Measurements from ENCODE around the gene PGAM2. TPM values are rescaled to one million over a fixed set of nuclear protein-coding genes. Genes with fewer than 3 reads are reported as not detected.
A peak's percentile ranks its signal among the peaks of the same experiment; 100 is the strongest.

Gene PGAM2
- total RNA-seq, 4 donors from 2014 or later: 0.57 to 1.6 (median 1.3) TPM; not detected in 1

- no peaks in the 10 kb centered on the region for H3K27me3 ChIP-seq
- peak overlapping the region; percentile 76 to 88 (median 86) for H3K27ac ChIP-seq
- no peaks in the 10 kb centered on the region for H3K9me3 ChIP-seq
- TF ChIP-seq, protein P1, sequence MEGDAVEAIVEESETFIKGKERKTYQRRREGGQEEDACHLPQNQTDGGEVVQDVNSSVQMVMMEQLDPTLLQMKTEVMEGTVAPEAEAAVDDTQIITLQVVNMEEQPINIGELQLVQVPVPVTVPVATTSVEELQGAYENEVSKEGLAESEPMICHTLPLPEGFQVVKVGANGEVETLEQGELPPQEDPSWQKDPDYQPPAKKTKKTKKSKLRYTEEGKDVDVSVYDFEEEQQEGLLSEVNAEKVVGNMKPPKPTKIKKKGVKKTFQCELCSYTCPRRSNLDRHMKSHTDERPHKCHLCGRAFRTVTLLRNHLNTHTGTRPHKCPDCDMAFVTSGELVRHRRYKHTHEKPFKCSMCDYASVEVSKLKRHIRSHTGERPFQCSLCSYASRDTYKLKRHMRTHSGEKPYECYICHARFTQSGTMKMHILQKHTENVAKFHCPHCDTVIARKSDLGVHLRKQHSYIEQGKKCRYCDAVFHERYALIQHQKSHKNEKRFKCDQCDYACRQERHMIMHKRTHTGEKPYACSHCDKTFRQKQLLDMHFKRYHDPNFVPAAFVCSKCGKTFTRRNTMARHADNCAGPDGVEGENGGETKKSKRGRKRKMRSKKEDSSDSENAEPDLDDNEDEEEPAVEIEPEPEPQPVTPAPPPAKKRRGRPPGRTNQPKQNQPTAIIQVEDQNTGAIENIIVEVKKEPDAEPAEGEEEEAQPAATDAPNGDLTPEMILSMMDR (IDR thresholded peaks at IDR 0.05): peak in 5 of 6 experiments; percentile 41 to 78 (median 61)
- TF ChIP-seq POLR2A (IDR thresholded peaks at IDR 0.05): no peak
- 27 to 31% methylated on average over 7 to 10 of the region's 12 CpGs for WGBS, 2 donors
- H3K4me3 ChIP-seq: peak overlapping the region in 1 of 4 donors; percentile 41
- peaks cover 35 to 77% (median 40%) of the 10 kb centered on the region in 3 donors for H3K4me1 ChIP-seq
- DNase-seq: no peak
- intact Hi-C loops (cut with DNase I): no loop called here
- H3K36me3 ChIP-seq: peaks cover 16 to 54% (median 17%) of the 10 kb centered on the region in 3 donors
These were observed 7.2 kb upstream of the PGAM2 start for GRCh38 chr7:44072364-44073231.

- intact Hi-C loops (cut with DNase I): no loop called here
- 39 to 52% methylated on average over 7 to 9 of the region's 9 CpGs for WGBS, 2 donors
- DNase-seq: no peak
- TF ChIP-seq POLR2A (IDR thresholded peaks at IDR 0.05): no peak
- TF ChIP-seq, protein P1 (IDR thresholded peaks at IDR 0.05): no peak
- peaks cover 35 to 69% (median 40%) of the 10 kb centered on the region in 3 donors for H3K4me1 ChIP-seq
- peaks cover 9 to 46% (median 14%) of the 10 kb centered on the region in 3 donors for H3K36me3 ChIP-seq
- H3K9me3 ChIP-seq: no peaks in the 10 kb centered on the region
- H3K4me3 ChIP-seq: no peak overlapping the region
- H3K27me3 ChIP-seq: no peaks in the 10 kb centered on the region
- H3K27ac ChIP-seq: peak overlapping the region; percentile 76 to 88 (median 86)
These were observed 6.5 kb upstream of the PGAM2 start for GRCh38 chr7:44071726-44072363.

- Histone ChIP-seq H3K9me3 (no peaks in the 10 kb centered on the region), H3K27ac (no peak overlapping the region), H3K4me1 (peaks cover 29 to 67% (median 44%) of the 10 kb centered on the region in 3 donors), H3K4me3 (no peak overlapping the region), H3K36me3 (peaks cover 0 to 8% (median 1%) of the 10 kb centered on the region in 3 donors), H3K27me3 (no peaks in the 10 kb centered on the region)
- TF ChIP-seq, protein P1 (IDR thresholded peaks at IDR 0.05): no peak
- peak in 1 of 4 donors; percentile 11 for TF ChIP-seq POLR2A (IDR thresholded peaks at IDR 0.05)
- intact Hi-C loops (cut with DNase I): no loop called here
- DNase-seq: no peak
- WGBS, 2 donors: 52 to 64% methylated on average over 6 to 7 of the region's 7 CpGs
These were observed 2.7 kb upstream of the PGAM2 start for GRCh38 chr7:44068054-44068453.

DNA sequence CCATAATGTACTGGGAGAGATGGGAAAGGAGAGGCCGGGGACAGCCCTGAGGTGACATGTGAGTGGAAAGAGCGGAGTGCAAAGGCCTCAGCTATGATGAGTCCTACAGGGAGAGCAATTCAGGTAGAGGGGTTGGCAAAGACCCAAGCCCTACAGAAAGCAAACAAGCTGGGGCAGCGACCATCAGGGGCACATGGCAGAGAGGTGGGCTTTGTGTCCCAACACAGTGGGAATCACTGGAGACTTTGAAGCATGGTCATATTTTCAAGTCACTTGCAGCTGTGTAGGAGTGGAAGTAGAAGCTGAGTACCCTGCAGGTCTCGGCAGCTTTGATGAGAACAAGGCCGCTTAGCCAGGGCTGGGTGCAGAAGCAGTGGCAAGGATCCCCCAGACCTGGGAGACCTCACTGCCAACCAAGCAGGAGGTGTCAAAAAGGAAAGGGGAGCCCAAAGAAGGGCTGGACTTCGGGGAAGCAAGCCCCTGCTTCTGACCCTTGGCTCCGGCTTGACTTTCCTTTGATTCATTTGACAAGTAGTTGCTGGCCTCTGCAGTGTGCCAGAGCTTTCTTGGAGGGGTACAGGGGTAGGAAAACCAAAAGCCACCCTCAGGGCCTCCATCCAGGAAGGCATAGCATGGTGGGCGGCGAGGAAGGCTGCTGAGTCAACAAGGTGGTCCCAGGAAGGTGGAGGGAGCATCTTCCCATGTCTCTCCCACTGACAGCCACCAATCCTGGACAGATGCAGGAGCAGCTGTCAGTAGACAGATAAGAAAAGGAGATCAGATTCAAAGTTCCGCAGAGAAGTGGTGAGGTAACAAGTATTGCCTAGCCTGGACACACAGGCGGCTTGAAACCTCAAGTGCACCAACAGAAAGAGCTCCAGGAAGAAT, 1.9 kb upstream of the PGAM2 start:
- intact Hi-C loops (cut with DNase I): no loop called here
- H3K4me3 ChIP-seq: no peak overlapping the region
- H3K36me3 ChIP-seq: peaks cover 0 to 8% (median 5%) of the 10 kb centered on the region in 3 donors
- H3K27ac ChIP-seq: no peak overlapping the region
- TF ChIP-seq POLR2A (IDR thresholded peaks at IDR 0.05): no peak
- TF ChIP-seq, protein P1 (IDR thresholded peaks at IDR 0.05): no peak
- H3K4me1 ChIP-seq: peaks cover 22 to 63% (median 37%) of the 10 kb centered on the region in 3 donors
- H3K27me3 ChIP-seq: no peaks in the 10 kb centered on the region
- no peaks in the 10 kb centered on the region for H3K9me3 ChIP-seq
- DNase-seq: no peak
- WGBS, 2 donors: 81 to 86% methylated on average over 7 to 11 of the region's 11 CpGs
